Mucosa of descending colon (tissue), 3 donors: ENCODE measurements around the gene MAPT. TPM values are rescaled to one million over a fixed set of nuclear protein-coding genes. Genes with fewer than 3 reads are reported as not detected.
"Not testable (repeated sequence)": the region's sequence is repeated elsewhere in the genome, so short reads cannot be mapped to it uniquely, and the experiment has no call there.

Source experiments
- ATAC-seq: fragments of 200-7000 bp; cut with Tn5 transposase; one replicate; pipeline ENCODE4 v1.9.1; 2020; ENCODE audit warnings: mild to moderate bottlenecking, moderate library complexity
- DNase-seq, 3 donors: peaks; one replicate each; pipeline ENCODE4 v3.0.0-alpha.2; 2020
- H3K36me3 ChIP-seq: fragments of 200-600 bp; one replicate; pipeline ENCODE4 v1.8.0; 2021; ENCODE audit warnings: low read depth, mild to moderate bottlenecking
- H3K4me1 ChIP-seq: fragments of 200-600 bp; one replicate; pipeline ENCODE4 v1.8.0; 2021; ENCODE audit warnings: low read depth, mild to moderate bottlenecking
- H3K4me3 ChIP-seq: fragments of 200-600 bp; one replicate; pipeline ENCODE4 v1.8.0; 2021; ENCODE audit warnings: mild to moderate bottlenecking
- H3K9me3 ChIP-seq: fragments of 200-600 bp; one replicate; pipeline ENCODE4 v1.8.0; 2021; ENCODE audit warnings: mild to moderate bottlenecking
- intact Hi-C, 2 donors: fragments of 100-400 bp; cut with DNase I in 1 of 2; cut with micrococcal nuclease in 1 of 2; formaldehyde crosslinking; loops; one replicate each; pipeline versions ENCODE4 v1.11.0 to v1.11.1; 2022; cut with DNase I, micrococcal nuclease
- total RNA-seq, 3 donors: library from RNA; stranded (reverse); fragmentation: NEBNext Ultra II Directional in 2 of 3; extraction: Animal tissue kit (Norgen Biotek cat#: 25700) in 2 of 3; gene quantifications; one replicate each; pipeline versions ENCODE4 v1.2.1 to v1.2.4, GENCODE V29; 2021 to 2023
- TF ChIP-seq, protein P1 (sequence below): fragments of 200-600 bp; IDR thresholded peaks from one replicate; pipeline ENCODE4 v1.8.0; 2022; ENCODE audit warnings: antibody characterized with exemption, mild to moderate bottlenecking
- donor health status: DM: no; HTN: no; CAD: no; lungs with moderate emphysema.
- donor health status: DM: no; HTN: no; CAD: no.
- donor health status: DM: no; HTN: yes; CAD: no.

MAPT gene
- total RNA-seq, 3 donors from 2014 or later, result 0.72 to 61.5 (median 1.4) TPM

GRCh38 chr17:45936610-45937009, 42.3 kb downstream of the MAPT start:
- TF ChIP-seq, protein P1, sequence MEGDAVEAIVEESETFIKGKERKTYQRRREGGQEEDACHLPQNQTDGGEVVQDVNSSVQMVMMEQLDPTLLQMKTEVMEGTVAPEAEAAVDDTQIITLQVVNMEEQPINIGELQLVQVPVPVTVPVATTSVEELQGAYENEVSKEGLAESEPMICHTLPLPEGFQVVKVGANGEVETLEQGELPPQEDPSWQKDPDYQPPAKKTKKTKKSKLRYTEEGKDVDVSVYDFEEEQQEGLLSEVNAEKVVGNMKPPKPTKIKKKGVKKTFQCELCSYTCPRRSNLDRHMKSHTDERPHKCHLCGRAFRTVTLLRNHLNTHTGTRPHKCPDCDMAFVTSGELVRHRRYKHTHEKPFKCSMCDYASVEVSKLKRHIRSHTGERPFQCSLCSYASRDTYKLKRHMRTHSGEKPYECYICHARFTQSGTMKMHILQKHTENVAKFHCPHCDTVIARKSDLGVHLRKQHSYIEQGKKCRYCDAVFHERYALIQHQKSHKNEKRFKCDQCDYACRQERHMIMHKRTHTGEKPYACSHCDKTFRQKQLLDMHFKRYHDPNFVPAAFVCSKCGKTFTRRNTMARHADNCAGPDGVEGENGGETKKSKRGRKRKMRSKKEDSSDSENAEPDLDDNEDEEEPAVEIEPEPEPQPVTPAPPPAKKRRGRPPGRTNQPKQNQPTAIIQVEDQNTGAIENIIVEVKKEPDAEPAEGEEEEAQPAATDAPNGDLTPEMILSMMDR, result no peak
- ATAC-seq (no peak), DNase-seq (no peak)
- no peaks in the 10 kb centered on the region for H3K36me3 ChIP-seq
- no peak overlapping the region for H3K4me3 ChIP-seq
- intact Hi-C loops, result no loop called here
- no peaks in the 10 kb centered on the region for H3K4me1 ChIP-seq
- H3K9me3 ChIP-seq, result no peaks in the 10 kb centered on the region

DNA sequence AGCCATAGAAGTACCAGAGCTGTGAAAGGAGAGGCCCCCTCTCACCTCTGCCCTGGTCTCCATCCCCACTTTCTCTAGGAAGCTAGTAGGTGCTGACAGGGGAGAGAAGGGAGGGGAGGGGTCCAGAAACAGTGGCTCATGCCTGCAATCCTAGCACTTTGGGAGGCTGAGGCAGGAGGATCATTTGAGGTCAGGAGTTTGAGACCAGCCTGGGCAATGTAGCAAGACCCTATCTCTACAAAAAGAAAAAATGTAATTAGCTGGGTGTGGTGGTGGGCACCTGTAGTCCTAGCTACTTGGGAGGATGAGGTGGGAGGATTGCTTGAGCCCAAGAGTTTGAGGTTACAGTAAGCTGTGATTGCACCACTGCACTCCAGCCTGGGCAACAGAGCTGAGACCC, 42.8 kb downstream of the MAPT start:
- ATAC-seq, DNase-seq, H3K4me3 ChIP-seq, intact Hi-C loops, H3K9me3 ChIP-seq, H3K36me3 ChIP-seq, H3K4me1 ChIP-seq: not testable (repeated sequence)

- no peaks in the 10 kb centered on the region for H3K36me3 ChIP-seq
- TF ChIP-seq, protein P1, result no peak
- H3K4me3 ChIP-seq, result no peak overlapping the region
- intact Hi-C loops, result no loop called here
- ATAC-seq, result no peak
- DNase-seq, result no peak
- H3K4me1 ChIP-seq, result no peaks in the 10 kb centered on the region
- H3K9me3 ChIP-seq, result no peaks in the 10 kb centered on the region
These were observed 45.0 kb downstream of the MAPT start for GRCh38 chr17:45939395-45939794.

- intact Hi-C loops, result no loop called here
- H3K4me1 ChIP-seq, result no peaks in the 10 kb centered on the region
- no peaks in the 10 kb centered on the region for H3K9me3 ChIP-seq
- H3K4me3 ChIP-seq, result no peak overlapping the region
- DNase-seq (no peak), ATAC-seq (no peak)
- H3K36me3 ChIP-seq, result no peaks in the 10 kb centered on the region
- TF ChIP-seq, protein P1, result no peak
These were observed 45.9 kb downstream of the MAPT start for GRCh38 chr17:45940293-45940692.

- H3K4me3 ChIP-seq, result no peak overlapping the region
- no peaks in the 10 kb centered on the region for H3K36me3 ChIP-seq
- H3K4me1 ChIP-seq, result no peaks in the 10 kb centered on the region
- no peak for ATAC-seq
- TF ChIP-seq, protein P1, result no peak
- no peaks in the 10 kb centered on the region for H3K9me3 ChIP-seq
- peak in 1 of 3 donors; percentile 6 for DNase-seq
- intact Hi-C loops, result no loop called here
These were observed 46.5 kb downstream of the MAPT start for GRCh38 chr17:45940826-45941225.

GRCh38 chr17:45941395-45941794, 47.0 kb downstream of the MAPT start:
- TF ChIP-seq, protein P1, result no peak

More at GRCh38 chr17:45941395-45941794, 47.0 kb downstream of the MAPT start:
- Histone ChIP-seq H3K9me3 (no peaks in the 10 kb centered on the region), H3K36me3 (no peaks in the 10 kb centered on the region), H3K4me1 (no peaks in the 10 kb centered on the region), H3K4me3 (no peak overlapping the region)
- intact Hi-C loops, result no loop called here
- DNase-seq (no peak), ATAC-seq (no peak)
